ENCODE data around the gene CLCN2.

CLCN2 gene

DNA sequence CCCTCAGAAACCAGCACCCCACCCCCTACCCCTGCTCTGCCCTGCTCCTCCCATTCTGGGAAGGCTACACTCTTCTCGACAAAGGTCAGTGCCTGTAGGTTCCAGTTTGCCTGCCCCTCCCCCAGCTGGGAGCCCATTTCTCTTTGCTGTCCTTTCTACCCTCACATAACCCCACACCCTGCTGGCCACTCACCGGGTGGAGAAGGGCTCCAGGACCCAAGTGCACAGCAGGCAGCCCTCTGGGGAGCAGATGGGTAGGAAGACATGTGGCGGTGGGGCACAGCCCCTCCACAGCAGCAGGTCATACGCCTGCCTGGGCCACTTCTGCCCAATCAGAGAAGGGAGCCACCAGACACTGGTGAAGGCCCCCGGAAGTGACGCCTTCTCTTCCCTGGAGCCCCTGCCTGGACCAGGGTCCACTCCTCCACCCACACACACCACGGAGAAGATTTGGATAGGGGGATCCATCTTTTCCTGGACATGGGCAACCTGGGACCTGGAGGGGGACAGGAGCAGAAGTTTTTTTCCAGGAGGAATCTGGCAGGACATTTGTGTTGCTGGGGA is 16.6 kb upstream of the CLCN2 start, which contains the start of gene THPO:
Gene THPO (minus strand): TSS at position 326 of the 564 bp plus-strand sequence. CDS start 1,948 bp downstream, outside the sequence.
- no peak for DNase-seq (ENCODE audit: low read depth)
- in situ Hi-C loops (cut with HindIII; ENCODE audit: low sequenced_read_pairs): no loop called here
- no peak within 1 kb of the TSS for H3K4me3 ChIP-seq (ENCODE audit: low read depth, low read length)
- TF ChIP-seq, protein P1, sequence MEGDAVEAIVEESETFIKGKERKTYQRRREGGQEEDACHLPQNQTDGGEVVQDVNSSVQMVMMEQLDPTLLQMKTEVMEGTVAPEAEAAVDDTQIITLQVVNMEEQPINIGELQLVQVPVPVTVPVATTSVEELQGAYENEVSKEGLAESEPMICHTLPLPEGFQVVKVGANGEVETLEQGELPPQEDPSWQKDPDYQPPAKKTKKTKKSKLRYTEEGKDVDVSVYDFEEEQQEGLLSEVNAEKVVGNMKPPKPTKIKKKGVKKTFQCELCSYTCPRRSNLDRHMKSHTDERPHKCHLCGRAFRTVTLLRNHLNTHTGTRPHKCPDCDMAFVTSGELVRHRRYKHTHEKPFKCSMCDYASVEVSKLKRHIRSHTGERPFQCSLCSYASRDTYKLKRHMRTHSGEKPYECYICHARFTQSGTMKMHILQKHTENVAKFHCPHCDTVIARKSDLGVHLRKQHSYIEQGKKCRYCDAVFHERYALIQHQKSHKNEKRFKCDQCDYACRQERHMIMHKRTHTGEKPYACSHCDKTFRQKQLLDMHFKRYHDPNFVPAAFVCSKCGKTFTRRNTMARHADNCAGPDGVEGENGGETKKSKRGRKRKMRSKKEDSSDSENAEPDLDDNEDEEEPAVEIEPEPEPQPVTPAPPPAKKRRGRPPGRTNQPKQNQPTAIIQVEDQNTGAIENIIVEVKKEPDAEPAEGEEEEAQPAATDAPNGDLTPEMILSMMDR (IDR thresholded peaks at IDR 0.05; ENCODE audit: low read depth, low read length, missing control alignments): no peak

DNA sequence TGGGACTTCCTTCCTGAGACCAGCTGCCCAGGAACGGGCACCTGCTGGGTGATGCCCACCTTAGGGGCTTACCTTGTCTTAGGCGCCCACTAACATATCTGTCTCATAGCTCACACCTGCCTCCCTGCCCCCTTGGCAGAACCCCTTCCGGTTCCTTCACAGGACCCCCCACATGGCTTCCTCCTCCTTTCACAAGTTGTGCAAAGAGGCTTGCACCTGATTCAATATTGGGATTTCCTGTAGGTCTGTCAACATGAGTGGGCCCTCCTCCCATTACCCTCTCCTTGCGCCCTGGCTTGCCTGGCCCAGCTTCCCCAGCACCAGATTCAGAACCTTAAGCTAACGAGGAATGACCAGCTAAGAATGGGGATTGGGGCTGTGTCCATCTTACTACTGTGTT is 16.0 kb upstream of the CLCN2 start:
- TF ChIP-seq, protein P1 (IDR thresholded peaks at IDR 0.05; ENCODE audit: low read depth, low read length, missing control alignments): no peak
- no peak for DNase-seq (ENCODE audit: low read depth)
- H3K4me3 ChIP-seq (ENCODE audit: low read depth, low read length): no peak overlapping the region
- in situ Hi-C loops (cut with HindIII; ENCODE audit: low sequenced_read_pairs): no loop called here

DNA sequence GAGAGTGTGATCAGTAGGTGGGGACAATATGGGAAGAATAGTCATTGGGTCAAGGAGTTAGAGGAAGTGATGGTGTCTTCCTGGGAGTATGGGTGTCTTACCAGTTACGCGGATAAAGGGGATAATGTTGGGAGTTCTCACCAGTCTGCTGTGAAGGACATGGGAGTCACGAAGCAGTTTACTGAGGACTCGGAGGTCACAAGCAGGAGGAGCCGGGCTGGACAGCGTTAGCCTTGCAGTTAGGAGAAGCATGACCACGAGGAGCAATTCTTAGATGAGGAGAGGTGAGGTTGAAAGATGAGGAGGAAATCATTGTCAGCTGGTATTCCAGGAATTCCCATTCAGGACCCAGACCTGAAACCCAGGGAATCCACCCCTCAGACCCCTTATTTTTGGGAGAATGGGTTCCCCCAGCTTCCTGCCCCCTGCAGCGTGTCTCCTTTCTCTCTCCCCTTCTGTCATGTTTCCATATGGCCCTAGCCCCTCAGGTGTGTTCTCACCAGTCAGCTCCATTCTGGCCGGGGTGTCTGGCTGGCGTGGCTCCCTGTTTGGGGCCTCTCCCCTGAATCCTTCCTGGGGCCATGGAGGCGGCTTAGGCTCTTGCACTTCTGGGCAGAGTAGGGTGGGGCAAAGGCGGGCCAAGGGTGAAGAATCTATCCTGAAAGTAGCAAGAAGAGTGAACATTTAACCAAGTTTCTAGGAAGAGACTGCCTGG is 14.5 kb upstream of the CLCN2 start:
- H3K4me3 ChIP-seq (ENCODE audit: low read depth, low read length): no peak overlapping the region
- no peak for DNase-seq (ENCODE audit: low read depth)
- in situ Hi-C loops (cut with HindIII; ENCODE audit: low sequenced_read_pairs): no loop called here
- TF ChIP-seq, protein P1 (IDR thresholded peaks at IDR 0.05; ENCODE audit: low read depth, low read length, missing control alignments): no peak

DNA sequence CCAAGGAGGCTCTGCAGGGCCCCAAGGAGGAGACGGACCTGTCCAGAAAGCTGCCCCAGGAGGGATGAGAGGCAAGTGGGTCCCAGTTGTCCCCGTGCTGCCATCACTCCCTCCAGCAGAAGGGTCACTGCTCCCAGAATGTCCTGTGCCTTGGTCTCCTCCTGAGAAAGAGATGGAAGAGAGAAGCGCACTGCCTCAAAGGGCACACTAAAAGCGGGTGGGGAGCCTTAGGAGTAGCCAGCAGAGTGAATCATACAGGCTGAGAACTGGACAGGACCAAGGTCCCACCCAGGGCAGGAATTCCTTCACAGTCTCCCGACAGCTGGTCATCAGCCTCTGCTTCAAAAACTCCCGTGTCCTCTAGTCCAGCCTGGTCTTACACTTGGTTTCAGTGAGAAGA is 12.0 kb upstream of the CLCN2 start:
- DNase-seq (ENCODE audit: low read depth): no peak

DNA sequence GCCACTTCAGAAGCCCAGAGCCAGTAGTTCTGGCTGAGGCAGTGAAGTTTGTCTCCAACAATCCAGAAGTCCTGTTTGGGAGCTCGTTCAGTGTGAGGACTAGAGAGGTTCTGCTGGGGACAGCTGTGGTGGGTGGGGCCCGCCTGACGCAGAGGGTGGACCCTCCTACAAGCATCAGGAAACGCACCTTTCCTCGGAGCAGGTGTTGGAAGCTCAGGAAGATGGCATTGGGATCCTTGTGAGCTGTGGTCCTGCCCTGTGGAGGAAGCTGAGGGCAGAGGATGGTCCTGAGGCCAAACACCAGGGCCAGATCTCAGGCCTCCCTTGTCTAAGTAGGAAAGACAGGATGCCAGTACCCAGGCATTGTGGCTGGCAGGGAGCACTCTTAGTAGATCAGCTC is 11.5 kb upstream of the CLCN2 start:
- DNase-seq (ENCODE audit: low read depth): no peak
- H3K4me3 ChIP-seq (ENCODE audit: low read depth, low read length): no peak overlapping the region
- TF ChIP-seq, protein P1 (IDR thresholded peaks at IDR 0.05; ENCODE audit: low read depth, low read length, missing control alignments): no peak
- in situ Hi-C loops (cut with HindIII; ENCODE audit: low sequenced_read_pairs): no loop called here

More for the DNA sequence above, 12.0 kb upstream of the CLCN2 start:
- in situ Hi-C loops (cut with HindIII; ENCODE audit: low sequenced_read_pairs): no loop called here
- H3K4me3 ChIP-seq (ENCODE audit: low read depth, low read length): no peak overlapping the region
- TF ChIP-seq, protein P1 (IDR thresholded peaks at IDR 0.05; ENCODE audit: low read depth, low read length, missing control alignments): no peak

DNA sequence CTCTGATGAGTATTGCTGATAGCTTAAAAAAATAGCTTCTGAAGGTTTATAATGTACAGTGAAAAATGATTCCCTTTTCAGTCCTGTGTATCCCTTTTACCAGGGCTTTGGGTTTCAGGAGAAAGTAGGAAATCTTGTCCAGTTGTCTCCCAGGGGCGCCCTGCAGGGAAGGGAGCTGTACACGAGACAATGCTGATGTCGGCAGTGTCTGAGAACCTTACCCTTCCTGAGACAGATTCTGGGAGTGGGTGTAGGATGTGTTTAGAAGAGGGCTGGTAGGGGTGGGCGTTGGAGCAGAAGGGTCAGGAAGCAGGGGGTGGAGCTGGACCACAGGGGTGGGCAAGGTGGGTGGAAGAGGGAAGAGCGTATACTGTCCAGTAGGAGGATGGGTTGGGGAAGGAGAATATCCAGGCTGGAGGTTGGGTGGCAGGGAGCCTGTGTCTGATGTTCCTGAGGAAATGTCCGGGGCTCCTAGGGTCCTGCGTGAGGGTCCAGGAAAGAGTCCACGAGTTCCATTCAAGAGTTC is 11.0 kb upstream of the CLCN2 start:
- H3K4me3 ChIP-seq (ENCODE audit: low read depth, low read length): no peak overlapping the region
- TF ChIP-seq, protein P1 (IDR thresholded peaks at IDR 0.05; ENCODE audit: low read depth, low read length, missing control alignments): no peak
- DNase-seq (ENCODE audit: low read depth): no peak
- in situ Hi-C loops (cut with HindIII; ENCODE audit: low sequenced_read_pairs): no loop called here
